HG03460 (cell line): Measurements from ENCODE around the gene MEIS2.

ENCODE experiments used
- ATAC-seq: cut with Tn5 transposase; IDR thresholded peaks from one replicate; pipeline ENCODE4 v1.9.1; 2021; ENCODE audit not compliant: unreplicated experiment

Gene MEIS2

DNA sequence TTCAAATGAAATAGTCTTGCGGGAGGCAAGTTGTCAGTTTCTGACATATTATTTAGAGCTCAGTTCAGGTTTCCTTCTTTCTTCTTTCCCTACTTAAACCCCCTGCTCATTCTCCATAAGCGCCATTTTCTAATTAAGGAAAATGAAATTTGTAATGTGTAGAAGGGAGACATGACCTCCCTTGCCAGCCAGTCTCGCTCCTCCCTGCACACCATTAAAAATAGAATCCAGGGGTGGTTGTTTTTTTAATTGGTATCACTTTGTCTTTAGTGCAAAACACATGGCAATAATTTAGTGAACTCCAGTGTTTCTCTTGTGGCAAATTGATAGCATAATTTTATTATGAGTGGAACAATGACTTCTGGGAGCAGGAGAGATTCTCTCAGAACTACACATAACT lies 160.1 kb downstream of the MEIS2 start:
- ATAC-seq, result no peak

GRCh38 chr15:36938764-36939163 lies 161.6 kb downstream of the MEIS2 start:
- ATAC-seq, result no peak

DNA sequence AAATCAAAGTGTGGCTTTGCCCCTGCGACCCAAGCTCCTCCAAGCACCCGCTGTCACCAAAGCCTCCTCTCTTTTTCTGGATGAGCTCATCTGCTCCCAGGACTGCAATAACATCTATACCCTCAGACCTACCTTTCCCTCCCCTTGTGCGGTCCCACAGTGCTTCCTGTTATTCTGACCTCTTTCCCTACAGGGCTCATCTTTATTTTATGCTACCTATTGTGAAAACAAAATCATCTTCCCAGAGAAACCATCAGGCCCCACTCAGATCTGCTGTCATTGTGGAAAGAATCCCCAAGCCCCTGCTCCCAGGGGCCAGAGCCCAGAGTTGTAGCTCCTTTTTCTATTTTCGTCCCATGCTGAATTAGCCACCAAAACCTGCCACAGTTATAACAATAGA lies 162.2 kb downstream of the MEIS2 start:
- ATAC-seq, result no peak

- no peak for ATAC-seq
Observed at GRCh38 chr15:36936613-36937012, 163.7 kb downstream of the MEIS2 start.

DNA sequence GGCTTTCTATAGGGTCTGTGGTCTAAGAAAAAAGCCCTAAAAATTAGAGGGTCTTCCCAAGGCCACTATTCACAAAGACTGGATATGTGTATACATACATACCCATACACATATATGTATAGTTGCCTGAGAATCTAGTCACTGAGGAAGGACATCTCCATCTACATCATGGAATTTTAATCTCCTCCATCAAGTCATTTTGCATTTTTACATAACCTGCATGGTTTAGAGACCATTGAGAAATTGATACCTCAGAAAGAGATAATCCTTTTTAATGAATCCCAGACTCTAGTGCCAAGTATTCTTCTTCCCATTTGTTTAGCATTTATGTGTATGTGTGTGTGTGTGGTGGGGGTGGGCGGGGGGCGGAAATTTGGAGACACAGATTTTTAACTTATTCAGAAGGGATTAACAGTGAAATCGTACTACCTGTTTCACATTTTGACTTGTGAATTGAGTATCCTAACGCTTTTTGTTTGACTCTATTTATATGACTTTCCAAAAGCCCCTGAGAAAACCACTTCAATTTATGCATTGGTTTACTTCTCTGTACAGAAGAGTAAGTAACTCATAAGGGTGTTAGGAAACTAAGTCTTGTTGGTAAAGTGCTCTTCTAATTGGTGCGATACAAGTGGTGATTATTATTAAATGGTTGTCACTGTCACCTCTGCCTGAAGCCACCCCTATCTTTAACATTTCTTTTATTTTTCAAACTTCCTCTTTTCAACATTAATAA lies 166.9 kb downstream of the MEIS2 start:
- no peak for ATAC-seq

GRCh38 chr15:36932070-36932469 lies 168.3 kb downstream of the MEIS2 start:
- no peak for ATAC-seq

DNA sequence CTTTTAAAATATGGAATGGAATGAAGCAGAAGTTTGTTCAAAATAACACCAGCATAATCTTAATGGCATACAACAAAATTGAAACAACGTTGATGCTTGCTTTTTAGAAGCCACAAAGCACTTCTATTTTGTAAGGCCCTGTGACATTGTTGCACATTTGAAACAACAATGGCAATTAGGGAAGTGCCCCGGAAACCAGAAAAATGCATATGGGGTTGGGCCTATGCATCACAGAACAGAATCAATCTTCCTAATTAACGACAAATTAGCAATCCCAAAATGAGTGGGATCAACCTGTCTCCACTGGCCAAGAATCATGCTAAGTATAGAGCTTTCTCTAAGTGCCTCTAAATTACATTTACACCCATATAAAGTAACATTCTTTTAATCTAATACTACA lies 168.9 kb downstream of the MEIS2 start:
- ATAC-seq, result no peak

GRCh38 chr15:36926427-36926825 lies 173.9 kb downstream of the MEIS2 start:
- ATAC-seq, result no peak

- no peak for ATAC-seq
Observed at GRCh38 chr15:36925653-36926426, 174.5 kb downstream of the MEIS2 start.

DNA sequence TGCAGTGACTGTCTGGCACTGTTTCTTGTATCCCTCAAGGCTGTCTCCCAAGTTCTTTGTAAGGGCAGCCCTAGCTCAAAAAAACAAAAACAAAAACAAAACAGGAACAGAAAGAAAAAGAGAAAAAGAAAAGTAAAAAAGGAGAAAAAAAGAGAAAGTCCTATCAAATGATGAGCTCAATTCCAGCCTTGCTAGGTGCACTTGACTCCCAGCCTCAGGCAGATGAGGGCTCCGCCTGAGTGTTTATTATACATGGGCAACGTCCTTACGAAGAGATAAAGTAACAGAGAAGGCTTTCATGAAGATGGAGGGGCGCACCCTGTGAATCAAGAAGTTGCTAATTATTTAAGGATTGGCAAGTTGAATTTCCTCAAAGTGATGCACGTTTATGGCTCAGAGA lies 175.3 kb downstream of the MEIS2 start:
- no peak for ATAC-seq

- no peak for ATAC-seq
Observed at GRCh38 chr15:36924034-36924433, 176.3 kb downstream of the MEIS2 start.

DNA sequence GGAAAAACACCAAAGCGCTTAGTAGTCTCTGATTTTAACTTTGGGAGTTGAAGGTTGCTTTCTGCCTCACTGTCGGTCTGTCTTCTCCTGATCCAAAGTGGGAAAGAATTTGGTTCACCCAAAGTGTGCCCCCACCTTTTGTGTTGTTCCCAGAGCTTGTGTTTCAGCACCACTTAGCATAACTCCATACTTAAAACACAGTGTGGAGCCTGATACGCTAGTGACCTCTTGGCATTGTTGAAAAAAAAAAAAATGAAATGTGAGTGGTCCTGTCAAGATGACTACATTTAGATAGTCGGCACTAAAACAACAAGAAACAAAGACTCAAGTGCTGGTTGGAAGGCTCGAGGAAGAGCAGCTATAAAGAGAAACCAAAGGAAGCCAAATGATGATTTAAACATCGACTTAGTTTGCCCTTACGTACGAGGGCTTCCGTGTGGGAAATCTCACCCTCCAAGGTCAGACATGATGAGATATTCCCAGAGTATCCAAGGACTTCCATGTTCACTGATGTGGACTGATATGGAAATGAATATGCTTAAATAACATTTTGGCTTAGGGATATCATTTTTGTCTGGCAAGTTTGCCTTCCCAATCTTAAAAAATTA lies 178.8 kb downstream of the MEIS2 start:
- no peak for ATAC-seq

- ATAC-seq, result no peak
Observed at GRCh38 chr15:36917411-36918267, 182.7 kb downstream of the MEIS2 start.

- no peak for ATAC-seq
Observed at GRCh38 chr15:36914960-36915808, 185.2 kb downstream of the MEIS2 start.

DNA sequence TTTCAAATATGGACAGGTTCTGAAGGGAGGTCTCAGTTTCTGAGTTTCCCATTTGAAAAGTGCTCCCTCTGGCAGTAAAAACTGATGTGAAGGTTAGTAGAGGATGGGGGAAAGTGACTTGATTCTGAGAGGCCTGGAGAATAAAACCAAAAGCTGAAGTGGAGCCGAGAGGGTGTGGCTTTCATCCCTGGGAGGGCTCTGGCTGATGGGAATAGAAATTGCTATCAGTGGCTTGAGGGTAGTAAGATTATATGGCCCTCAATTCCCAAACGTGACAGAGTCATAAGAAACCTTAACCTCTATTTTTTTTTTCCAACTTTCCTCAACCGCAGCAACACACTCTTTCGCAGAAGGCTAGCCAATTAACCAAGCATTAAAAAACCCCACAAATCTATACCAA lies 185.9 kb downstream of the MEIS2 start:
- no peak for ATAC-seq

GRCh38 chr15:36912311-36912712 lies 188.0 kb downstream of the MEIS2 start:
- no peak for ATAC-seq

- ATAC-seq, result no peak
Observed at GRCh38 chr15:36911322-36911944, 188.9 kb downstream of the MEIS2 start.

DNA sequence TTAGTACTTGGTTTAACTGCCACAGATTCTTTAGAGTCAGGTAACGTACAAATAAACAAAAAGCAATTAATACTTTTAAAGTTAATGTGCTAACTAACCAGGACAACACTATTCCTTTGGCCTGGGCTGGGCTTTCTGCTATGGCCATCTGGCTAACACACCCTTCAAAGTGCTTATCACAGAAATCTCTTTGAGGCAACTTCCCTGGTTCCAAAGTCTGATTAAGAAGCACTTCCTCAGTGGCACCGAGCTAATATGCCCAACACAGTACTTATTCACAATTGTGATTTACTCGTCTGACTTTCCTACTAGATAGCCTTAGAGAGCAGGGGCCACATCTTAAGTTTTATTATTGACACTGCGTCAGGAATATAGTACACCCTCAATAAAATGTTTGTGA lies 191.4 kb downstream of the MEIS2 start:
- ATAC-seq, result no peak

DNA sequence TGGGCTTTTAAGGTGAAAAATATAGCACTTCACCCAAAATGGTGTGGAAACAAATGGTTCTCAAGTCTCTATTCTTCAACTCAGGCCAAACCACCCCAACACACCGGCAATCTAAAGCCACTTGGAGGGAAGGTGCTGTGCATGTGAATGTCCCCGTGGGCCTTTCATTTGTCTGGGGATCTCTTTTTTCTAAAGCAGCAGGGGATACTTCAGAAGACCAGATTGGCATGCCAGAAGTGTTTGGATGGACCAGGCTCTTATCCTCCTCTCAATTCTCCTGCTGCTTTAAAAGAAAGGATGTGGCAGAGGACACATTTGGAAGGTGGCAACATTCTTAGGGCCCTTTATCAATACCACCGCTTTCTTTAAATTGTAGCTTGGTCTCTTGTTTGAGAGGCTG lies 193.1 kb downstream of the MEIS2 start:
- ATAC-seq, result no peak

GRCh38 chr15:36905908-36906307 lies 194.4 kb downstream of the MEIS2 start:
- no peak for ATAC-seq
